SK-N-MC (cell line): ENCODE measurements around the gene KDM5C.

Experiments used
- EZH2 ChIP-seq: fragments of 200-600 bp; sonication (generic); IDR thresholded peaks from one replicate; pipeline ENCODE4 v1.6.1; 2017; ENCODE audit warnings: antibody characterized with exemption
- POLR2AphosphoS5 ChIP-seq: IDR thresholded peaks from 2 replicates; pipeline ENCODE4 v1.6.1; 2012; ENCODE audit warnings: mild to moderate bottlenecking, low read depth, low read length, borderline replicate concordance

GRCh38 chrX:53266914-53267313, 41.9 kb upstream of the KDM5C start:
- TF ChIP-seq POLR2AphosphoS5 (no peak), EZH2 (no peak)
